Fibroblast of skin of abdomen (primary cell): ENCODE measurements around the gene RABL2B.

Experiments used
- DNase-seq: peaks from one replicate; pipeline ENCODE4 v3.0.0-alpha.2; 2013

RABL2B gene

GRCh38 chr22:50737728-50738648 is 45.4 kb downstream of the RABL2B start, which contains the start of gene ACR:
Gene ACR (plus strand): TSS chr22:50738204. CDS start chr22:50738236, 32 bp downstream.
- DNase-seq: no peak

DNA sequence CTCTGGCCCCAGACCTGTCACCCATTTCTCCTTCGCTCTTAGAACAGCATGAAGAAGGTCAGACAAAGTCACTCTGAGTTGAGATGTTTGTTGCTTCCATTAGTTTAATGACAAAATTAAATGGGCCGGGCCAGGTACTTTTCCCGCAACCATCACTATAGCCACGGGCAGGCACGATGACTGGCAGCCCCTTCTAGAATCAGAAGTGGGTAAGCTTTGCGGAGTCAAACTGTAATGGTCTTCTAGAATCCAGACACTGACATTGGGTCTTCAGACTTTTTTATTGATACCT is 47.8 kb downstream of the RABL2B start:
- no peak for DNase-seq

GRCh38 chr22:50734986-50735738 is 48.3 kb downstream of the RABL2B start:
- DNase-seq: no peak

DNA sequence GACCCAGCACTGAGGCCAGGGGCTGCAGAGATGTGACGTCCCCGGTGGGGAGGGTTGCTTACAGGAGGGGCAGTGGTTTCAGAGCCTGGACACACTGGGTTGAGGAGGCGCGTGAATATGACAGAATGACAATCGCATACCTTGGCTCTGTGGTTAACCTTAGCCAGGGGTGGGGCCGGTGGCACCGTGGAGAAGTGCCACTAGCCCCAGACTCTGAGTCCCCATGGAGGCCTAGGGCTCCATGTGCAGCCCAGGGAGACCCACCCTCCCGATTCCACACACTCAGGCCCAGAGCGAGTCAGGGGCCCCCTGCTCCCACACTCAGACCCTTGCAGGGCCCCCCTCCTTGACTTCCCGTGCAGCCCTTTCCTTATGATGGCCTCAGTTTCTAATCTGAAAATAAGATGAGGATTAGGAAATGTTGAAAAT is 49.1 kb downstream of the RABL2B start:
- no peak for DNase-seq

GRCh38 chr22:50733521-50734342 is 49.7 kb downstream of the RABL2B start:
- peak; percentile 47 for DNase-seq

DNA sequence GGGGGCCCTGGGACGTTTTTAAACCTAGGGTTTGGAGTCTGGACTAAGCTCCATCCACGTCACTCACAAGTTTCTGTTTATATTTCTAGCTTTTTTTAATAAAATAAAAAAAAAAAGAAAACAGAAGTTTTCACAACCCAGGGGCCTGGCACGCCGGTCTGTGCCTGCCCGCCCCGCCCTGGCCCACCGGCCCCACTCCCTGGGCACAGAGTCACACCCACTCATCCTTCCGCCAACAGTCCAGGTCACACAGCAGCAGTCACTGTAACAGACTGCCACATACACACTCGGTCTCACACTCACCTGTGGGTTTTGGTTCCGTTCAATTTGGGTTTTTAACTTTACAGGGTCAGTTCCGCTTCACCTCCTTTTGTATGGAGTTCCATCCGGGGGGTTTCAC is 50.8 kb downstream of the RABL2B start:
- no peak for DNase-seq

DNA sequence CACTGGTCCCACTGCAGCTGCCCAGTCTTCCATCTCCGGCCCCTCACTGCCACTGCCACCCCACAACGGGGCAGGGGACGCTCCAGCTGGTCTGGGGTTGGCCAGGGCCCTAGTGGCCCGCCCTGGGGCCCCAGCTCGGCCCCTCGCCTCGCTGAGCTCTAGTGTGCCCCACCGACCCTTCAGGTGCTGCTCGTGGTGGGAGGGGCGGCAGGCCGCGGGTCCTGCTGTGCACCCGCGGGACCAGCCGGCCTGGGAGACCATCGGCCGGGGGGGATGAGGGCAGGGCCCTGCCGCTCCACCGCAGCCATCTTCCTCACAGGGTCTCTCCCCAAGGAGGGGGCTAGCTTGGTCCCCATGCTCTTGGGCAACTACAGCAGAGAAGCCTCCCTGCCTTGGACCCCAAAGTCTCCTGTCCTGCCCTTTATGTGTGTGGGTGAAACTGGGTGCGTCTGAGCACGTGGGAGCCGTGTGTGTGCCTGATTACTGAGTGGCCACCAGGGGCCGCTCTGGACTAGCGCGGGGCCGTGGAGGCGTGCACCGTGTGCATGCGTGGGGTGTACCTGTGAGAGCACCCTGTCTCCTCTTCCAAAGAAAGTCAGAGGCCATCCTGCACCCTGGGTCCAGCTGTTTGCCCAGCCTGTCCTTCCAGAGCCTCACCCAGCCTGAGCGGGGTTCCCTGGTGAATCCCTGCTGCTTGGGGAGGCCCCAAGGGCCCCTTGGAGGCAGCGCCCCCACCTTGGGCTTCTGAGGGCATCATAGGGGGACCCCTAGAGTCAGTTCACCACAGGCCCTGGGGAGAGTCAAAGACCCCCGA is 51.4 kb downstream of the RABL2B start:
- DNase-seq: peak; percentile 23

DNA sequence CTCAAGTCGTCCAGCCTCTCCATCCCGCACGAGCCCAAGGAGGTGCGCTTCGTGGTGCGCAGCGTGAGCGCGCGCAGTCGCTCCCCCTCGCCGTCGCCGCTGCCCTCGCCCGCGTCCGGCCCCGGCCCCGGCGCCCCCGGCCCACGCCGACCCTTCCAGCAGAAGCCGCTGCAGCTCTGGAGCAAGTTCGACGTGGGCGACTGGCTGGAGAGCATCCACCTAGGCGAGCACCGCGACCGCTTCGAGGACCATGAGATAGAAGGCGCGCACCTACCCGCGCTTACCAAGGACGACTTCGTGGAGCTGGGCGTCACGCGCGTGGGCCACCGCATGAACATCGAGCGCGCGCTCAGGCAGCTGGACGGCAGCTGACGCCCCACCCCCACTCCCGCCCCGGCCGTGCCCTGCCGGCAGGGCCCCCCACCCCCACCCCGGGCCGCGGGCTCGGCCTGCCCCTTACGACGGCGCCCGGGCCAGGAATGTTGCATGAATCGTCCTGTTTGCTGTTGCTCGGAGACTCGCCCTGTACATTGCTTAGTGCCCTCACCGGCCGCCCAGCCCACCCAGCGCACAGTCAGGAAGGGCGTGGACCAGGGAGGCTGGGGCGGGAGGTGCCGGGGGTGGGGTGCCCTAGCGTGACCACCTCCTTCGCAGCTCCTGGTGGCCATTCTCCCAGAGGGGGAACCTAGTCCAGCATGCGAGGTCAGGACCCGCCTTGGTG is 52.3 kb downstream of the RABL2B start:
- no peak for DNase-seq

- DNase-seq: no peak
Measured at GRCh38 chr22:50730013-50730891, 53.2 kb downstream of the RABL2B start.

DNA sequence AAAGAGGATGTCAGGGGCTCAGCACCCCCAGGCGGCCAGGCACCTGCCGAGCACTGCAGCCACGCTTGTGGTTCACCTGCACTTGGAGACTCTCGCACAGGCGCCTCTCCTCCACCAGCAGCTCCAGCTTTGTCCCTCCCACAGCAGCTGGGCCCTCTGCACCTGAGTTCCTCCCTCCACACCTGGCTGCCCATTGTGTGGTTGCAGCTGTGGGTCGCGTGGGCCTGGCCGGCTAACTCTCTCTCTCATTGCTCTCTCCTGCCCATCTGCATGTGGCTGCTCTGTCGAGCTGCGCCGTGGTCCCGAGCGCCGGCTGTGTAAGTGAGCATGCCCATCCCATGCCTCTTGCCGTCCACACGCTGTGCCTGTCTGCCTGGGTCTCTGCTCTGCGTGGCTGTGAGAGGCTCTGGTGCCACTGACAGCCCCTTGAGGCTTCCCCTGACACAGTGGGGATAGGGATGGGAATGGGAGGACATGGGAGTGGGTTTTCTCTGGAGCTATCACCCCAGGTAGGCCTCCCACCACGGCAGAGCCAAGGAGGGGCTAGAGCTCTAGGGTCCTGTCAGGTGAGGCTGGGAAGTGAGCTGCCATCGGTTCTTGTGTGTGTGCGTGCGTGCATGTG is 53.9 kb downstream of the RABL2B start:
- DNase-seq: no peak

- DNase-seq: no peak
Measured at GRCh38 chr22:50728523-50728931, 54.9 kb downstream of the RABL2B start.

DNA sequence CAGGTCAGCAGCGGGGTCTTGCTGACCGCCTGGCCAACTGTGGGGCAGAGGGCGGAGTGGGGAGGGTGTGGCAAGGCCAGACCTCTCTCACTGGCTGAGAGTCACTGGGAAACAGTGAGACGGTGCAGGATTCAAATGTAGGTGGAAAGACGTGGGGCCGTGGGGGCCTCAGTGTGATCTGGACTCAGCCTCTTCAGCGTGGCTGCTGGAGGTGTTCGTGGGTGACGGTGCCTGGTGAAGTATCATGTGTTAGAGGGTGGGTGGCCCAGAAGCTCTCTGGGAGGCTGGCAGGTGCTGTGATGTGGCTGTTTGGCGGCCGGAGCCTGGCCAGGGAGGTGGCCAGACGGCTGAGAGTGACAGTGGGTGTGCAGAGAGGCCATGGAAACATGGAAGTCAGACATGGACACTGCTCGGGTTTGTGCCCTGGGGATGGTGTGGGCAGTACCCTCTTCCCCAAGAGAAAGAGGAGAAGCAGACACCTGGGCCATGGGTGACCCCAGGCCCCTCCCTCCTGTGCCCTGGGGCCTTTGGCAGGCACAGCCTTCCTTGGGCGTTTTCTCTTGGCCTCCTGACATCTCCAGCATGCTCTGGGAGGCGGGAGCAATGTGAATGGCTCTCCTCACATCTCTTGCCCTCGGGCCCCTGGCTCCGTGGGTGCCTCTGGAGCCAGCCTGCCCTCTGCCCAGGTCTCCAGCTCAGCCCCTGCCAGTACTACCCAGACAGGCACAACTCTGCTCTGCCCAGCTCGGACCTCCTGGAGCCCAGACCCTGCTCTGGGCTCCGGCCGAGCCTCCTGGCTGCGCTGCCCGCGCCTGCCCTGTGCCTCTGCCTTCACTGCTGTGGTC is 55.5 kb downstream of the RABL2B start:
- no peak for DNase-seq

GRCh38 chr22:50726643-50727340 is 56.6 kb downstream of the RABL2B start:
- DNase-seq: no peak

GRCh38 chr22:50725597-50725996 is 57.8 kb downstream of the RABL2B start:
- no peak for DNase-seq

- DNase-seq: no peak
Measured at GRCh38 chr22:50724616-50725015, 58.8 kb downstream of the RABL2B start.

- no peak for DNase-seq
Measured at GRCh38 chr22:50723991-50724390, 59.4 kb downstream of the RABL2B start.

GRCh38 chr22:50722716-50723428 is 60.6 kb downstream of the RABL2B start:
- no peak for DNase-seq
